Neural crest cell (in vitro differentiated cells): ENCODE measurements around the gene PCDH9. TPM values are rescaled to one million over a fixed set of nuclear protein-coding genes. Genes with fewer than 3 reads are reported as not detected.

Experiments used
- DNase-seq: peaks from one replicate; pipeline ENCODE4 v3.0.0; 2021; ENCODE audit warnings: low read depth, mixed read lengths, low spot score
- H3K27ac Mint-ChIP-seq: one replicate; pipeline ENCODE4 v1.8.0; 2021; ENCODE audit warnings: mild to moderate bottlenecking, mixed read lengths; ENCODE audit not compliant: unreplicated experiment
- H3K27me3 Mint-ChIP-seq: 2 replicates; pipeline ENCODE4 v1.8.0; 2021; ENCODE audit warnings: low read depth, mild to moderate bottlenecking, mixed read lengths
- H3K36me3 Mint-ChIP-seq: 2 replicates; pipeline ENCODE4 v1.8.0; 2021; ENCODE audit warnings: low read depth, mild to moderate bottlenecking, mixed read lengths
- H3K4me1 Mint-ChIP-seq: 2 replicates; pipeline ENCODE4 v1.8.0; 2021; ENCODE audit warnings: mixed read lengths
- H3K4me3 Mint-ChIP-seq: one replicate; pipeline ENCODE4 v1.8.0; 2021; ENCODE audit warnings: mild to moderate bottlenecking, mixed read lengths
- H3K9me3 Mint-ChIP-seq: 2 replicates; pipeline ENCODE4 v1.8.0; 2021; ENCODE audit warnings: mixed read lengths
- total RNA-seq: library from RNA; stranded (reverse); gene quantifications from 2 replicates; pipeline ENCODE4 v1.2.1, GENCODE V29; 2021
- TF ChIP-seq, protein P1 (sequence below): fragments of 200-600 bp; sonication (generic); conservative IDR thresholded peaks from 2 replicates; pipeline ENCODE4 v1.5.0; 2021; ENCODE audit warnings: antibody characterized with exemption, mild to moderate bottlenecking

Gene PCDH9
- total RNA-seq, 1 donor from 2014 or later: 6.3 TPM

GRCh38 chr13:67150608-67151007 is 79.5 kb downstream of the PCDH9 start:
- H3K27ac Mint-ChIP-seq: no peak overlapping the region
- H3K27me3 Mint-ChIP-seq: no peaks in the 10 kb centered on the region
- DNase-seq: no peak
- TF ChIP-seq, protein P1, sequence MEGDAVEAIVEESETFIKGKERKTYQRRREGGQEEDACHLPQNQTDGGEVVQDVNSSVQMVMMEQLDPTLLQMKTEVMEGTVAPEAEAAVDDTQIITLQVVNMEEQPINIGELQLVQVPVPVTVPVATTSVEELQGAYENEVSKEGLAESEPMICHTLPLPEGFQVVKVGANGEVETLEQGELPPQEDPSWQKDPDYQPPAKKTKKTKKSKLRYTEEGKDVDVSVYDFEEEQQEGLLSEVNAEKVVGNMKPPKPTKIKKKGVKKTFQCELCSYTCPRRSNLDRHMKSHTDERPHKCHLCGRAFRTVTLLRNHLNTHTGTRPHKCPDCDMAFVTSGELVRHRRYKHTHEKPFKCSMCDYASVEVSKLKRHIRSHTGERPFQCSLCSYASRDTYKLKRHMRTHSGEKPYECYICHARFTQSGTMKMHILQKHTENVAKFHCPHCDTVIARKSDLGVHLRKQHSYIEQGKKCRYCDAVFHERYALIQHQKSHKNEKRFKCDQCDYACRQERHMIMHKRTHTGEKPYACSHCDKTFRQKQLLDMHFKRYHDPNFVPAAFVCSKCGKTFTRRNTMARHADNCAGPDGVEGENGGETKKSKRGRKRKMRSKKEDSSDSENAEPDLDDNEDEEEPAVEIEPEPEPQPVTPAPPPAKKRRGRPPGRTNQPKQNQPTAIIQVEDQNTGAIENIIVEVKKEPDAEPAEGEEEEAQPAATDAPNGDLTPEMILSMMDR: no peak
- H3K9me3 Mint-ChIP-seq: no peaks in the 10 kb centered on the region
- H3K4me3 Mint-ChIP-seq: no peak overlapping the region
- H3K4me1 Mint-ChIP-seq: peaks cover 21% of the 10 kb centered on the region
- no peaks in the 10 kb centered on the region for H3K36me3 Mint-ChIP-seq

GRCh38 chr13:67148161-67148571 is 82.0 kb downstream of the PCDH9 start:
- Mint-ChIP-seq H3K27me3 (no peaks in the 10 kb centered on the region), H3K9me3 (no peaks in the 10 kb centered on the region), H3K4me3 (no peak overlapping the region), H3K27ac (peak overlapping the region; percentile 14), H3K36me3 (no peaks in the 10 kb centered on the region), H3K4me1 (peaks cover 27% of the 10 kb centered on the region)
- TF ChIP-seq, protein P1: no peak
- DNase-seq: no peak

- Mint-ChIP-seq H3K4me1 (peaks cover 27% of the 10 kb centered on the region), H3K36me3 (no peaks in the 10 kb centered on the region), H3K4me3 (no peak overlapping the region), H3K27me3 (no peaks in the 10 kb centered on the region), H3K27ac (peak overlapping the region; percentile 52), H3K9me3 (no peaks in the 10 kb centered on the region)
- TF ChIP-seq, protein P1: no peak
- no peak for DNase-seq
Measured at GRCh38 chr13:67147342-67148133, 82.6 kb downstream of the PCDH9 start.

DNA sequence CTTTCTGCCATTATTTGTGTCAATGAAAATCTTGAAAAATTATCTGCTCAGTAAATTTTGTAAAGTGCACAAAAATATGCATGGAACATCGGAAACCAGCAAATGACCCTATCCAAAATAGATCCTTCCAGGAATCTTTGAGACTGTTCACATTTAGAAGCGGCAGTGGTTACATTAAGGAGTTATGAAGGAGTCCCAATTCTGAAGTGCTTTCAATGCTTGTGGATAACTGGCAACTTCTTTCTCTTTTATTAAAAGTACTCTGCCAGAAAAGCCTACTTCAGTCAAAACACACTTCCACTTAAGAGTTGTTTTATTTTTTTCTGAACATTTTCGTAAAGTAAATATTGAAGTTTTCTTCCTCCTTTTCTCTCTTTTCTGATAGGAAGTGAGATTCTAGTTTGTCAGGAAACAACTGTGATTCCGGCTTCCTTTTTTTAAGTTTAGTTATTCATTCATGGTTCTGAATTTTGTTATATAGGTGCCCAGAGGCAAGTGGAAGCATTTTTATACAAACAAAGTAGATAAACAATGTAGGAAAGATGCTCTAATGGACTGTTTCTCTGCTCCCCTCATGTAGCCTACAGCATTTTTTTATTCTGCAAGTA is 83.5 kb downstream of the PCDH9 start:
- Mint-ChIP-seq H3K9me3 (no peaks in the 10 kb centered on the region), H3K27me3 (no peaks in the 10 kb centered on the region), H3K36me3 (no peaks in the 10 kb centered on the region), H3K4me3 (no peak overlapping the region), H3K4me1 (peaks cover 27% of the 10 kb centered on the region), H3K27ac (peak overlapping the region; percentile 82)
- no peak for DNase-seq
- TF ChIP-seq, protein P1: no peak

GRCh38 chr13:67145950-67146349 is 84.2 kb downstream of the PCDH9 start:
- H3K4me3 Mint-ChIP-seq: no peak overlapping the region
- H3K4me1 Mint-ChIP-seq: peaks cover 27% of the 10 kb centered on the region
- no peaks in the 10 kb centered on the region for H3K9me3 Mint-ChIP-seq
- no peak overlapping the region for H3K27ac Mint-ChIP-seq
- DNase-seq: no peak
- H3K27me3 Mint-ChIP-seq: no peaks in the 10 kb centered on the region
- no peaks in the 10 kb centered on the region for H3K36me3 Mint-ChIP-seq
- TF ChIP-seq, protein P1: no peak
